Uterus (tissue), 2 donors: ENCODE measurements around the gene IGFLR1.

Source experiments
- POLR2A ChIP-seq, 2 donors: fragments of 450-650 bp; IDR thresholded peaks; one replicate each; pipeline ENCODE4 v1.6.1; 2016; ENCODE audit warnings: antibody characterized with exemption in 2 of 2, mild to moderate bottlenecking in 1 of 2, moderate library complexity in 1 of 2
- TF ChIP-seq, protein P1 (sequence below), 4 experiments: fragments of 200-600 bp in 2 of 4; fragments of 450-650 bp in 2 of 4; sonication (generic) in 2 of 4; IDR thresholded peaks; one replicate each; pipeline ENCODE4 v1.5.1; 2016 to 2019; ENCODE audit warnings: antibody characterized with exemption in 4 of 4, mild to moderate bottlenecking in 2 of 4, moderate library complexity in 1 of 4

- no peak for TF ChIP-seq POLR2A (IDR thresholded peaks at IDR 0.05)
- TF ChIP-seq, protein P1, sequence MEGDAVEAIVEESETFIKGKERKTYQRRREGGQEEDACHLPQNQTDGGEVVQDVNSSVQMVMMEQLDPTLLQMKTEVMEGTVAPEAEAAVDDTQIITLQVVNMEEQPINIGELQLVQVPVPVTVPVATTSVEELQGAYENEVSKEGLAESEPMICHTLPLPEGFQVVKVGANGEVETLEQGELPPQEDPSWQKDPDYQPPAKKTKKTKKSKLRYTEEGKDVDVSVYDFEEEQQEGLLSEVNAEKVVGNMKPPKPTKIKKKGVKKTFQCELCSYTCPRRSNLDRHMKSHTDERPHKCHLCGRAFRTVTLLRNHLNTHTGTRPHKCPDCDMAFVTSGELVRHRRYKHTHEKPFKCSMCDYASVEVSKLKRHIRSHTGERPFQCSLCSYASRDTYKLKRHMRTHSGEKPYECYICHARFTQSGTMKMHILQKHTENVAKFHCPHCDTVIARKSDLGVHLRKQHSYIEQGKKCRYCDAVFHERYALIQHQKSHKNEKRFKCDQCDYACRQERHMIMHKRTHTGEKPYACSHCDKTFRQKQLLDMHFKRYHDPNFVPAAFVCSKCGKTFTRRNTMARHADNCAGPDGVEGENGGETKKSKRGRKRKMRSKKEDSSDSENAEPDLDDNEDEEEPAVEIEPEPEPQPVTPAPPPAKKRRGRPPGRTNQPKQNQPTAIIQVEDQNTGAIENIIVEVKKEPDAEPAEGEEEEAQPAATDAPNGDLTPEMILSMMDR (IDR thresholded peaks at IDR 0.05) = no peak
Measured at GRCh38 chr19:35759697-35760096, 17.4 kb upstream of the IGFLR1 start.
